SU-DHL-6 (cell line): ENCODE results near the gene PTGIS.

Experiments
- CTCF ChIP-seq: fragments of 200-600 bp; sonication (generic); IDR thresholded peaks from one replicate; pipeline ENCODE4 v1.5.1; 2017; ENCODE audit warnings: antibody characterized with exemption, mild to moderate bottlenecking, low read length, moderate library complexity; ENCODE audit not compliant: insufficient read depth, poor library complexity, severe bottlenecking
- EZH2phosphoT487 ChIP-seq: fragments of 200-600 bp; sonication (generic), shearing (Covaris generic); conservative IDR thresholded peaks from 2 replicates; pipeline ENCODE4 v1.6.1; 2018; ENCODE audit warnings: mild to moderate bottlenecking, antibody characterized with exemption, low read length, moderate library complexity, mixed read lengths

GRCh38 chr20:49562311-49563014, 5.5 kb downstream of the PTGIS start:
- TF ChIP-seq CTCF (no peak), EZH2phosphoT487 (no peak)
